Measurements from ENCODE around the gene INTS2. TPM values are rescaled to one million over a fixed set of nuclear protein-coding genes. Genes with fewer than 3 reads are reported as not detected.

The INTS2 gene
- polyA plus RNA-seq, 1 of the 3 experiments (the other 2 are of a cell fraction) = 6.7 TPM

GRCh38 chr17:61972311-61972710, 44.5 kb upstream of the INTS2 start (continued):
- TF ChIP-seq TEAD4 (IDR thresholded peaks at IDR 0.05; ENCODE audit: borderline replicate concordance, insufficient read depth) (no peak), RAD21 (IDR thresholded peaks at IDR 0.05; ENCODE audit: low read length) (no peak)

GRCh38 chr17:61970030-61970429, 42.2 kb upstream of the INTS2 start:
- CTCF ChIA-PET = no interaction called here
- H3K9me2 ChIP-seq = no peaks in the 10 kb centered on the region
- H3K9me3 ChIP-seq = no peaks in the 10 kb centered on the region
- H3K9ac ChIP-seq = no peak overlapping the region
- no peaks in the 10 kb centered on the region for H3K27me3 ChIP-seq (ENCODE audit: insufficient read depth)
- 100% methylated on average over 1 of the region's 1 CpG for WGBS (ENCODE audit: low lambda C conversion rate)
- no peak for DNase-seq
- no peaks in the 10 kb centered on the region; a peak in 1 of 4 replicates for H3K4me1 ChIP-seq (ENCODE audit: control insufficient read depth in 1 of 2, insufficient read depth in 2 of 2, low read depth in 1 of 2, low read length in 1 of 2)
- no peak overlapping the region for H3K4me3 ChIP-seq (ENCODE audit: low read depth in 2 of 2, low read length in 1 of 2)
- no peak overlapping the region for H3K27ac ChIP-seq (ENCODE audit: low read depth in 2 of 2, low read length in 1 of 2)
- POLR2A ChIA-PET = no interaction called here
- H2AFZ ChIP-seq (ENCODE audit: low read depth) = no peak overlapping the region
- H4K20me1 ChIP-seq (ENCODE audit: insufficient read depth) = 0 out of 2 replicates have a peak, but pooled peaks cover 10% of the 10 kb centered on the region
- no peak overlapping the region for H3K4me2 ChIP-seq
- H3K79me2 ChIP-seq (ENCODE audit: insufficient read depth) = peaks cover 50% of the 10 kb centered on the region
- TF ChIP-seq SMC3 (IDR thresholded peaks at IDR 0.05; ENCODE audit: low read depth, low read length) = no peak
- TF ChIP-seq POLR2AphosphoS5 (IDR thresholded peaks at IDR 0.05; ENCODE audit: low read depth, low read length) = no peak
- no peak for TF ChIP-seq PBX3 (IDR thresholded peaks at IDR 0.05)
- no peak for TF ChIP-seq FOSL2 (IDR thresholded peaks at IDR 0.05; ENCODE audit: borderline replicate concordance, low read depth)
- TF ChIP-seq SIN3A (IDR thresholded peaks at IDR 0.05; ENCODE audit: borderline replicate concordance, low read depth, low read length) = no peak
- no peak for TF ChIP-seq NFIC (IDR thresholded peaks at IDR 0.05; ENCODE audit: borderline replicate concordance)
- TF ChIP-seq RAD21 (IDR thresholded peaks at IDR 0.05; ENCODE audit: low read length) = no peak
- no peak for TF ChIP-seq EP300 (IDR thresholded peaks at IDR 0.05; ENCODE audit: borderline replicate concordance in 1 of 2, low read depth in 1 of 2, low read length in 1 of 2)
- TF ChIP-seq JUND (IDR thresholded peaks at IDR 0.05) = no peak
- no peak for TF ChIP-seq RCOR1 (IDR thresholded peaks at IDR 0.05; ENCODE audit: low read length)
- TF ChIP-seq RXRA (IDR thresholded peaks at IDR 0.05; ENCODE audit: borderline replicate concordance, low read depth) = no peak
- TF ChIP-seq TAF1 (IDR thresholded peaks at IDR 0.05; ENCODE audit: borderline replicate concordance, low read depth, low read length) = no peak
- TF ChIP-seq MXI1 (IDR thresholded peaks at IDR 0.05; ENCODE audit: low read depth, low read length) = no peak
- TF ChIP-seq IRF3 (IDR thresholded peaks at IDR 0.05; ENCODE audit: low read depth, low read length) = no peak
- no peak for TF ChIP-seq EZH2phosphoT487 (IDR thresholded peaks at IDR 0.05; ENCODE audit: borderline replicate concordance, low read depth)
- TF ChIP-seq ZBTB33 (IDR thresholded peaks at IDR 0.05; ENCODE audit: borderline replicate concordance, low read depth) = no peak
- TF ChIP-seq TEAD4 (IDR thresholded peaks at IDR 0.05; ENCODE audit: borderline replicate concordance, insufficient read depth) = no peak
- TF ChIP-seq MEF2A (IDR thresholded peaks at IDR 0.05; ENCODE audit: borderline replicate concordance, low read depth) = no peak
- TF ChIP-seq TCF12 (IDR thresholded peaks at IDR 0.05) = no peak
- H3F3A ChIP-seq (replicated peaks; ENCODE audit: insufficient read depth) = peaks cover 15% of the 10 kb centered on the region
- peaks cover 46 to 88% of the 10 kb centered on the region in 2 experiments for H3K36me3 ChIP-seq (replicated peaks in 1 of 2; ENCODE audit: control insufficient read depth in 1 of 2, insufficient read depth in 2 of 2, low read length in 1 of 2)
